SW480 (cell line): Measurements from ENCODE around the gene LPP.

ENCODE experiments used
- DNase-seq: peaks from one replicate; pipeline ENCODE4 v3.0.0-alpha.2; 2016; ENCODE audit warnings: low spot score

LPP gene

DNA sequence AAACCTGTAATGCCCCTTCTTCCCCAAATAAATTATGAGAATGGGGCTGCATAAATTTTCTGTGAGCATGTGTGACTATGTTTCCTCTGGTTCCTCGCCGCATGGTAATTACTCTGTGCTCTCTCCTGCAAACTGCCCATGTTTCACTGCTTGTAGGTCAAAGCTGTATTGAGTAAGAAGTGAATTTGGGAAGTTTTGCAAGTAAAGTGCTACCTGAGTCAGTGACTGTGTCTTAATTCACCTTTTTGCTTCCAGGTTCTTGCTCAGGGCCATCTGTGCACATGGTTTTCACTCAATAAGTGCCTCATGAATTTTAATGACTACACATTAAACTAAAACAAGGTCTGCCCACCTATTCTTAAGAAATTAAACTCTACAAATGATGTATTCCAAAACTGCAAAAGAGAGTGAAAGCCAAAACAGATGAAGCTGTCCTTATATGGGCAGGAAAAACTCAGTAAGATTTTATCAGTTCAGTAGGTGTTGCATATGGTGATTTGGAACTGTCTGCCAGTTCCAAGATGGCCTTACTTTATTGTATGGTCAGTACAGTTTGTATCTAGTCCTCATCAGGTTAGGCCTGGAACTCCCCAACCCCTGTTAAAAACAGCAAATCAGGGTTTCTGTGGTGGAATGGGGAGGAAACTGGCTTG, 100.0 kb downstream of the LPP start:
- DNase-seq = no peak

GRCh38 chr3:188254520-188255070, 100.6 kb downstream of the LPP start:
- DNase-seq = no peak

DNA sequence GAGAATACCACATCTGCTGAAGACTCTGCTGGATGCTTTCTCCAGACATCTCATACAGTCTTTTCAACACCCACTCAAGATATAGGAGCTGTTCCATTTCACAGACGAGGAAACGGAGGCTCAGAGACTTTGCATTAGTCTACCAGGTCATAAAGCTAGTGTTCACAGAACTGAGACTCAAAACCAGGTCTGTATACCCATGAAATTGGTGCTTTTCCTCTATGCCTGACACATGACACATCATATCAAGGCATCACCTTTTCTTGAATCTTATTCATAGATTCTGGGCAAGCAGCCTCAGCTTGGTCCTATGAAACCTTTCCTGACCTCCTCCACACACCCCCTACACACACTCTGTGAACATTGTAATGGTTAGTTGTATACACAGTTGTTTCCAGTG, 101.2 kb downstream of the LPP start:
- DNase-seq = no peak

DNA sequence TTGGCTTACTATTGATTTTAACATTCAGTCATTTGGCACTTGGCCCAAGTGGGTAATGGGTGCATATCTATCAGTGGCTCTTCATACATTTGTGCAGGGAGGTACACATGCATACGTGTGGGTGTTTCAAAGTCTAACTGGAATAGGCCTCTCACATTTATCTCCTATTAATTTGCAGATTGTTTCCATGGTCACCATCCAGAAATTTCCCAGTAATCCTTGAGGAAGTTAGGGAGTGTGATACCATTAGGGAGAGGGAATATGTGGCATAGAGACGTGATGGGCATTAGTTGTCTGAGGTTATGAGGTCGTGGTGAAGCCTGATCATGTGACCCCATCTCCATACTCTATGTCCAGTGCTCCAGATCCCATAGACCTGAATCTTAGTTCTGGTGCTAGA, 102.8 kb downstream of the LPP start:
- no peak for DNase-seq

DNA sequence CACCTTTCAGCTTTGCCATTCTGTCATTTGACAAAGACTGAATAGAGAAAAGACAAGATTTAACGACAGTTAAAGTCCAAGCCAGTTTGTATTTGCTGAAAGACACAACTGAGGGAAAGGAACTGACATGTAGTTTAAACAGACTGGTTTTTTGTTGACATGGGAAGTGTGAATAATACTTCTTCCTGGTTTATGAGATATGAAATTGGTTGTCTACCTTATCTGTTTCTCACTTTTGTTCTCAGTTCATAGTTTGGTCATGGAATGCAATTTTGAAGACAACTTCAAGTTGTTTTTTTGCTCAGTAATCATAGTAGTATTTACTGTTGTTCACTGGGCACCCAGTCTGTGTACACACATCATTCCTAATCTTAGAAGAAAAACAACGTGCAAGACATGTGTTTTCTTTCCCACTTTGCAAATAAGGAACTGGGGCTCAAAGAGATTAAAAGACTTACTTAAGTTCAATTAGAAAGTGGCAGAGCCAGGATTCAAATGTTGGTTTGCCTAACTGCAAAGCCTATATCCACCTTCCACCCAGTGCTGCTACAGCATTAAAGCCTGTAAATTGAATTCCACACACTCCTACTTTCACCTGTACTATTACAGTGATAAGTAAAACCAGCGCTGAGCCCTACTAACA, 103.5 kb downstream of the LPP start:
- no peak for DNase-seq

GRCh38 chr3:188259191-188259590, 105.2 kb downstream of the LPP start:
- DNase-seq = no peak

- no peak for DNase-seq
Measured at GRCh38 chr3:188259596-188259995, 105.6 kb downstream of the LPP start.

DNA sequence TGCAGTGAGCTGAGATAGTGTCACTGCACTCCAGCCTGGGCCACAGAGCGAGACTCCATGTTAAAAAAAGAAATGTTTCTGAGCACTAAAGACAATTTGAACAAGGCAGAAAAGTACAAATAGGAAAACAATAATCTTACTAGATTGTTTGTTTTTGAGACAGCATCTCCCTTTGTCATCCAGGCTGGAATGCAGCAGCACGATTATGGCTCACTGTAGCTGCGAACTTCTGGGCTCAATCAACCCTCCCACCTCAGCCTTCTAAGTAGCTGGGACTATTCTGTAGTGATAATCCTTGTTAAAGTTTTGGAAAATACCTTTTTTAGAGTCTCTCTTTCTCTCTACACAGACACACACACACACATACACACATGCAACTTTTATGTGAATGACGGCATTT, 107.1 kb downstream of the LPP start:
- DNase-seq = no peak

- no peak for DNase-seq
Measured at GRCh38 chr3:188262488-188262887, 108.5 kb downstream of the LPP start.

DNA sequence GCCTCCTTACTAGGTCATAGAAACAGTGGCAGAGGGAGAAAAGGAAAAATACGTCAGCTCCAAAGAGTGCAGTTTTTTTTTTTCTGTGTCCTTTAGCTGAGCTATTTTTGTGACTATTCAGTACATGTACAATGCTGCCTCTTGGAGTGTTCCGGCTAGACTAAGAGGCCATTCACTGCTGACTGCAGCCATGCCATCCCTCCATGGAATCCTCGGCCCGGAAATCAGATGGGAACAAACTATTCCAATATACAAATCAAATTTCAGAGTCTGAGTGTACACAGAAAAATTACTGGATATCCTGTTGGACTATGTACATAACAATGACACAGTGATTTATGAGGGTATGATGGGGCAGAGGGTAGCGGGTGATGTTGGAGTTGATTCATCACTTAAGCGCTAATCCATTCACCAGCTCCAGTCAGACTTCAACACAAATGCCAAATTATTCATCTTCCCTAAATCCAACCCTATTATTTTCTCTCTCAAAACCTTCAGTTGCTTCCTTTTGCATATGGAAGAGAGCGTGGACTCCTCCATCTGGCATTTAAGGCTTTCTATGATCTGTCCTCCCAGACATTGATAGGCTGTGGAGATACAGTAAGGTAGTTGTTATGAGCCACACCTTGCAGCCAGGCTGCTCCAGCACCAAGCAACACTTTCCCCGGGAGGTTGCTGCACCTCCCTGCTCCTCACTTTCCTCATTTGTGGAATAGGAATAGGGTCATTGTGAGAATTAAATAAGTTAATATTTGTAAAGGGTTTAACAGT, 109.1 kb downstream of the LPP start:
- no peak for DNase-seq

- DNase-seq = no peak
Measured at GRCh38 chr3:188264226-188265207, 110.6 kb downstream of the LPP start.

GRCh38 chr3:188266562-188267274, 112.8 kb downstream of the LPP start:
- DNase-seq = no peak

DNA sequence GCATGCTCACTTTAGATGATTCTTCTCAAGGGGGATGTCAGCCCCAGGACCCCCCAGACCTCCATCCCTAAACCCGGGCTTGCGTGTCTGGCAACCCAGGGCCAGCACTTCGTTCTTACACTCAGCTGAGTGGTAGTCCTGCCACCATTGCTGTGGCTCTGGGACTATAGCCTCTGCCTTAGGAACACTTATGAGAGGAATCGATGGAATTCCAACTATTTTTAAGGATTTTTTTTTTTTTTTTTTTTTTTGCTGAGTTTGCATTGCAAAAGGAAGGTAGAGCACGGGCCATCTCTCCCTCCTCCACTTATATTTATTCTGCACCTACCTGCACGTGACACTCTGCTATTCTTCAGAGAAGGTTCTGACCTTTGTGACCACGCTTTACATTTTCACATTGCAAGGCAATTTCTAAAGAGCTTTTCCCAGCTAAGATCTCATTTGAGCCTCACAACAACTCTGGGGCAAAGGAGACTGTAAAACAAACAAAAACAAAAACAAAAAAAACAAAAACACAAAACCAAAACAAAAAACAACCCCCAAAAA, 113.9 kb downstream of the LPP start:
- no peak for DNase-seq

- DNase-seq = no peak
Measured at GRCh38 chr3:188268336-188268735, 114.4 kb downstream of the LPP start.

- no peak for DNase-seq
Measured at GRCh38 chr3:188269040-188269439, 115.1 kb downstream of the LPP start.

GRCh38 chr3:188270423-188270972, 116.5 kb downstream of the LPP start:
- DNase-seq = no peak

GRCh38 chr3:188271226-188271914, 117.4 kb downstream of the LPP start:
- no peak for DNase-seq

GRCh38 chr3:188272481-188273372, 118.8 kb downstream of the LPP start:
- DNase-seq = peak; percentile 50
